ENCODE measurements around the gene MX2.
"Not testable (repeated sequence)": the region's sequence is repeated elsewhere in the genome, so short reads cannot be mapped to it uniquely, and the experiment has no call there.

The MX2 gene

DNA sequence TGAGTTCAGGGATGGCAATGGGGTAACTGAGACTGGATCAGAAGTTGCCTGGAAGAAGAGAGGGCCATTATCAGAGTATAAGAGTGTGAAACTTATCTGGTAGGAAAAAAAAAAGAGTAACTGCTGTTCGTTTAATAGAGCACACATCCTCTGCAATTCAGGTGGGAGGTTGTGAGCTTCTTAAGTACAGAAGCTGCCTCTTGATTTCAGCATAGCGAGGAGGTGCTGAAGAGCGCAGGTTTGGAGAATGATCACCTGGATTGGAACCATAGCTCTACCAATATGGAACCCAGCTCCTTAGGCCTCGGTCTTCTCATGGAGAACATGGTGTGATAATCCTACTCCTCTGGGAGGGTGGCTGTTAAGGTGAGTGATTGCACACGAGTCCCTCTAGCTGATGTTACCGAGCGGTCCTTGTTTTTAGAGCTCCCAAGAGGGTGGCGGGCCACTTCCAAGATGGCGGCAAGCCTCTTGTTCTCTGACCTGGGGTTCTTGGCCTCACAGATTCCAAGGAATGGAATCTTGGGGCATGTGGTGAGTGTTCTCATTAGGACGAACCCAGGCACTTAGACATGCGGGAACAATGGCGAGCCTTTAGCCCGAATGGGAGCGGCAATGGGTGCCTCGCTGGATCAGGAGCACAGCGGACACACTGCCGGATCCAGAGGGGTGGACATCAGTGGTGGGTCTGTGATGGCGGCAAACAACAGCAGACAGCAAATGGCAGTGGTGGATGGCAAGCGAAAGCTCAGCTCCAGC, 60.9 kb downstream of the MX2 start:
- H3K27me3 ChIP-seq, result peaks cover 21% of the 10 kb centered on the region
- H3K9me3 ChIP-seq, result peaks cover 7% of the 10 kb centered on the region
- H3K4me1 ChIP-seq, result peaks cover 71% of the 10 kb centered on the region
- H3K9ac ChIP-seq, result no peak overlapping the region
- no peak for TF ChIP-seq Cebpa-rat (IDR thresholded peaks at IDR 0.05)
- no peaks in the 10 kb centered on the region for H4K20me1 ChIP-seq
- H3K27ac ChIP-seq, result no peak overlapping the region
- peak overlapping the region; percentile 6; the same call in 1 of the 2 replicates for H3K4me2 ChIP-seq
- no peaks in the 10 kb centered on the region for H3K36me3 ChIP-seq
- H3K4me3 ChIP-seq, result no peak overlapping the region

DNA sequence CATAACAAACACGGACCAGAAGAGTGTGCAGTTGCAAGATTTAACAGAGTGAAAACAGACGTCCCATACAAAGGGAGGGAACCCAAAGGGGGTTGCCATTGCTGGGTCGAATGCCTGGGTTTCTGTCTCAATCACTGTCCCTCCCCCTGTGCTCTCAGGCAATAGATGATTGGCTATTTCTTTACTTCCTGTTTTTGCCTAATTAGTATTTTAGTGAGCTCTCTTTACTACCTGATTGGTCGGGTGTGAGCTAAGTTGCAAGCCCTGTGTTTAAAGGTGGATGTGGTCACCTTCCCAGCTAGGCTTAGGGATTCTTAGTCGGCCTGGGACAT, 61.4 kb downstream of the MX2 start:
- not testable (repeated sequence) for H4K20me1 ChIP-seq, H3K9ac ChIP-seq, H3K9me3 ChIP-seq, H3K4me3 ChIP-seq, H3K36me3 ChIP-seq, H3K27ac ChIP-seq
- peaks cover 25% of the 10 kb centered on the region for H3K27me3 ChIP-seq
- H3K4me2 ChIP-seq, result peak overlapping the region; percentile 10; the same call in 1 of the 2 replicates
- H3K4me1 ChIP-seq, result peaks cover 76% of the 10 kb centered on the region

DNA sequence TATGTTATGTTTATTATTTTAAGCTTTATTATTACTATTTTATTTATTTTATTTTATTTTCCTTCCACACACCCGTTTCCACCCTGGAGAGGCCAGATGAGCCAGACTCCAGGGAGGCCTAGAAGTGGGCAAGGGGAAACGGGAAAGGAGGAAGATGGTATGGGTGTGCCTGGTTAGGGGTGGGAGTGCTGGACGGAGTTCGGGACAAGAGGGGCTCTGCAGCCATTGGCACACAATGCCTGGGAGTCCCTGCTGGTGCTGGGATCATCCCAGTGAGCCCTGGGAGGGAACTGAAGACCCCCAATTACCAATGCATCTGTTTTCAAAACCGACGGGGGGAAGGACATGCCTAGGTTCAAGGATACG, 63.7 kb downstream of the MX2 start:
- Histone ChIP-seq H3K27me3 (peaks cover 25% of the 10 kb centered on the region), H3K4me1 (peaks cover 79% of the 10 kb centered on the region), H3K36me3 (no peaks in the 10 kb centered on the region), H3K4me3 (peak overlapping the region; percentile 69), H4K20me1 (no peaks in the 10 kb centered on the region), H3K9me3 (no peaks in the 10 kb centered on the region), H3K27ac (peak overlapping the region; percentile 68), H3K4me2 (peak overlapping the region; percentile 93), H3K9ac (peak overlapping the region; percentile 74)
- no peak for TF ChIP-seq Cebpa-rat (IDR thresholded peaks at IDR 0.05)

DNA sequence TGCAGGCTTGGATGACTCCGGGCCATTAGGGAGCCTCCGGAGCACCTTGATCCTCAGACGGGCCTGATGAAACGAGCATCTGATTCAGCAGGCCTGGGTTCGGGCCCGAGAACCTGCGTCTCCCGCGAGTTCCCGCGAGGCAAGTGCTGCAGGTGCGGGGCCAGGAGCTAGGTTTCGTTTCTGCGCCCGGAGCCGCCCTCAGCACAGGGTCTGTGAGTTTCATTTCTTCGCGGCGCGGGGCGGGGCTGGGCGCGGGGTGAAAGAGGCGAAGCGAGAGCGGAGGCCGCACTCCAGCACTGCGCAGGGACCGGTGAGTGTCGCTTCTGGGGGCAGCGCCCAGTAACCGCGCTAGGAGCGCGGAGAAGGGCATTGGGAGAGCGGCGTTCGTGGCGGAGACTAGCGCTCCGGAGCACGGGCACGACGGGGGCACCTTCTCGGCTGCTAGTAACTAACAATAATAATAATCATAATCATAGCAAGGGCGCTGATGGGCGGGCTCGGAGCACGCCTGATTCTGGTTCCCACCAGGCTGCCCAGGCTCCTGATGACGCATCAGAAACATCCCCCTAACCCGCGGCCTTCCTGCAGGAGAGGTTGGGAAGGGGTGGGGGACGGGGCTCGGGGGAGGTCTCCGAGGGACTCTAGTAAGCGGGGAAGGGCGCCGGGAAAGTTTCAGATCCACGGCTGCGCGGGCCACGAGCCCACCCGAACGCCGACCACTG, 64.3 kb downstream of the MX2 start, which contains the start of gene MX1:
MX1 (plus strand) TSS at position 286 of the 722 bp plus-strand sequence. CDS start 5,832 bp downstream, outside the sequence.
- Histone ChIP-seq H3K9ac (peak within 1 kb of the TSS; percentile 74), H3K27ac (peak within 1 kb of the TSS; percentile 68), H3K4me2 (peak within 1 kb of the TSS; percentile 93), H3K27me3 (peaks cover 25% of the 10 kb centered on the region), H3K36me3 (no peaks in the 10 kb centered on the region), H3K4me3 (peak within 1 kb of the TSS; percentile 69), H3K4me1 (peaks cover 81% of the 10 kb centered on the region), H3K9me3 (no peaks in the 10 kb centered on the region), H4K20me1 (no peaks in the 10 kb centered on the region)
- no peak for TF ChIP-seq Cebpa-rat (IDR thresholded peaks at IDR 0.05)

DNA sequence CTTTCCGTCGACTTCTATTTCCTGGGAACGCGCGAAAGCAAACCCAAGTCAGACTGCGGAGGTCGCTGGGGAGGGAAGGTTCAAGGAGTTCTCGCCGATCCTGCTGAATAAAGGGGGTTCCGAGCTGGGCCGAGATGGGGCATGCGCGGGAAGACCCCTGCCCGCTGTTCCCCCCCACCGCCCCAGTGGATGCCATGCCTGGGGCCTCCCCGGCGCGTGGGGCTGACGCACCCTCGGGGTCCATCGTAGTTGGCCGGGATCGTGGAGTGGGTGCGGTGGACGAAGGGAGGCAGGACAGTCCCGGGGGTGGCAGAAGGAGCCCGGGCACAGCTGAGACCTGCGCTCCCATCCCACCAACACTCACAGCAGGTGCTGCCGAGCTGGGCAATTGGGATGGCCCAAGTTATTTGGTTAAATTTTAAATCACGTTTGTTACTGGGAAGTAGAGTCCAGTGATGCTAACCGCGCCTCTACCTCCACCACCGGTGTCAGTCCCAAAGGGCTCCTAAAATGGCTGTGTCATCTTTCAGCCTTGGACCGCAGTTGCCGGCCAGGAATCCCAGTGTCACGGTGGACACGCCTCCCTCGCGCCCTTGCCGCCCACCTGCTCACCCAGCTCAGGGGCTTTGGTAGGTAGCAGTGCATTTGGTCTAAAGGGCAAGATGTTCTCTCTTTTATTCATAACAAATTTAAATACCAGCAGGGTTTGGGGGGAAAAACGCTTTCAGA, 65.0 kb downstream of the MX2 start:
- Histone ChIP-seq H3K27me3 (peaks cover 25% of the 10 kb centered on the region), H3K9ac (peak overlapping the region; percentile 74)

DNA sequence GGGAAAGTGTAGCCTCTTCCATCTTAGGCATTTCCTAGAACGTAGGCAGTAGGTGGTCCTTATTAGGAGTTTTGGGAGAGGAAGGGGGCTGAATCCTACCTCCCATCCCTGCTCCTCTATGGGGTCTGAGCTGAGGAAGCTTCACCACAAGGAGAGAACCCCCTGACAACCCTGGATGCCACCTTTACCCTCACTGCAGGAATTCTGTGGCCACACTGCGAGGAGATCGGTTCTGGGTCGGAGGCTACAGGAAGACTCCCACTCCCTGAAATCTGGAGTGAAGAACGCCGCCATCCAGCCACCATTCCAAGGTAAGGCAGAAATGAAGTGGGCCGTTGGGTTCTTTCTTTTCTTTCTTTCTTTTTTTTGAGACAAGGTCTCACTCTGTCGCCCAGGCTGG, 65.7 kb downstream of the MX2 start:
- H3K4me1 ChIP-seq, result peaks cover 87% of the 10 kb centered on the region
- H3K27me3 ChIP-seq, result peaks cover 25% of the 10 kb centered on the region
- no peak for TF ChIP-seq Cebpa-rat (IDR thresholded peaks at IDR 0.05)
- H3K4me3 ChIP-seq, result no peak overlapping the region
- H3K9me3 ChIP-seq, result no peaks in the 10 kb centered on the region
- no peaks in the 10 kb centered on the region for H4K20me1 ChIP-seq
- H3K27ac ChIP-seq, result no peak overlapping the region
- H3K36me3 ChIP-seq, result no peaks in the 10 kb centered on the region
- H3K9ac ChIP-seq, result no peak overlapping the region
- peak overlapping the region; percentile 93 for H3K4me2 ChIP-seq

More for the DNA sequence above, 65.0 kb downstream of the MX2 start:
- Histone ChIP-seq H3K4me3 (peak overlapping the region; percentile 69), H4K20me1 (no peaks in the 10 kb centered on the region), H3K27ac (no peak overlapping the region), H3K4me2 (peak overlapping the region; percentile 93), H3K36me3 (no peaks in the 10 kb centered on the region), H3K9me3 (no peaks in the 10 kb centered on the region), H3K4me1 (peaks cover 86% of the 10 kb centered on the region)
- no peak for TF ChIP-seq Cebpa-rat (IDR thresholded peaks at IDR 0.05)

DNA sequence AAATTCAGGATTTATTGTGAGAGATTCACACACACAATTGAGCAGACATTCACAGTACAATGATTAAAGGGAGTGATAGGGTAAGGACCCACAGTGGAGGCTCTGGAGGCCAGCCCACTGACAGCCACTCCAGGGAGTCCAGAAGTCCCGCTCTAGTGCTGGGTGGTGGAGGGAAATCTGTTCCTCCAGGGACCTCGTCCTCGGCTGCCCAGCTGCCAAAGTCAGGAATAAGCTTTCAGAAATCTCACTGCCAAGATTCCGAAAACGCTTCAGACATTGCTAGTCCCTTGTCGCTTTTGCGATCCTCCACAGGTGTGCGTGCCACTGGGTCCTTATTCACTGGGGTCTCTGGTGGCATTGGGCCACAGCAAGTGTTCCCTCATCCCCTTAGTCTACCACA, 66.5 kb downstream of the MX2 start:
- Histone ChIP-seq H4K20me1 (no peaks in the 10 kb centered on the region), H3K9me3 (peaks cover 3% of the 10 kb centered on the region; the same call in 1 of the 2 replicates), H3K4me1 (peaks cover 88% of the 10 kb centered on the region), H3K27me3 (peaks cover 25% of the 10 kb centered on the region), H3K36me3 (no peaks in the 10 kb centered on the region), H3K9ac (peak overlapping the region; percentile 55), H3K27ac (no peak overlapping the region; the same call in 1 of the 2 replicates), H3K4me2 (peak overlapping the region; percentile 93), H3K4me3 (peak overlapping the region; percentile 16; the same call in 1 of the 2 replicates)
- TF ChIP-seq Cebpa-rat (IDR thresholded peaks at IDR 0.05), result no peak

DNA sequence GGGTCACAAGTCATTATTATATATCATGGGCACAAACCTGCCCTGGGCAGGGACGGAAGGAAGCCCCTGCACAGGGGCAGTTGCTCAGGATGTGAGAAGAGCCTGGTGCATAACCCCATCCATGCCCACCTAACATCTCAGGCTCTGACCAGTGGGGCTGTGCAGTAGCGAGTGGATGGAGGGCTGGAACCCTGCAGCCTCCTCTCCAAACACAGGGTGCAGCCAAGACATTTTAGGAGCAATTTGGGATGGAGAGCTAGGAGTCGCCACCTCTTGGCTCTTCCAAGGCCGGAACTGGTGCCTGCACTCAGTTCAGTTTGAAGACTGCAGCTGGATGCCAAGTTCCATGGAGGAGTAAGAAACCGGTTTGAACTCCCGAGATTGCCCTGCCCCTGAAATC, 67.0 kb downstream of the MX2 start:
- Histone ChIP-seq H3K27me3 (peaks cover 25% of the 10 kb centered on the region), H3K27ac (no peak overlapping the region), H4K20me1 (no peaks in the 10 kb centered on the region), H3K4me3 (no peak overlapping the region), H3K36me3 (0 out of 2 replicates have a peak, but pooled peaks cover 4% of the 10 kb centered on the region), H3K4me2 (peak overlapping the region; percentile 93), H3K4me1 (peaks cover 88% of the 10 kb centered on the region), H3K9ac (no peak overlapping the region), H3K9me3 (peaks cover 8% of the 10 kb centered on the region)
- TF ChIP-seq Cebpa-rat (IDR thresholded peaks at IDR 0.05), result no peak

DNA sequence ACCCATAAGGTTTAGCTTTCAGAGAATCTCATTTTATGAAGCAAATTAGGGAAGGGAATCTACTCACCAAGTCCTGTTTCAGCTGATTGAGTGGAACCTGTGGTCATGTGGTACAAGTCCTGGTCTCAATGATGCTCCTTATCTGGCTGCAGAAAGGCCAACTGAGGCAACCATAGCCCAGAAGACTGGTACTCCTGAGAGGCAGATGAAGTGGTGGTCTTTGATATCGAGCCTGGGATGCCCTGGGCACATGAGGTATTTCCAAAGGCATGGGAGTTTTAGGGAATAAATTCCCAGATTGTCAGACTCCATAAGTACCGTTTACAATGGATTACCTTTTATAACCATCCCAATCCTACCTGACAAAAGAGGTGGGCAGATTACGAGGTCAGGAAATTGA, 67.5 kb downstream of the MX2 start:
- Histone ChIP-seq H4K20me1 (no peaks in the 10 kb centered on the region), H3K36me3 (0 out of 2 replicates have a peak, but pooled peaks cover 7% of the 10 kb centered on the region), H3K27ac (no peak overlapping the region), H3K4me3 (no peak overlapping the region), H3K27me3 (peaks cover 25% of the 10 kb centered on the region), H3K9ac (no peak overlapping the region), H3K4me2 (peak overlapping the region; percentile 93), H3K4me1 (peaks cover 83% of the 10 kb centered on the region), H3K9me3 (peaks cover 12% of the 10 kb centered on the region)
- no peak for TF ChIP-seq Cebpa-rat (IDR thresholded peaks at IDR 0.05)
